ENCODE results near the gene TRAK1. TPM values are rescaled to one million over a fixed set of nuclear protein-coding genes. Genes with fewer than 3 reads are reported as not detected.
A peak's percentile ranks its signal among the peaks of the same experiment; 100 is the strongest.

TRAK1 gene
- total RNA-seq, 4 donors from 2014 or later: 37.4 to 89.5 (median 53.0) TPM

- 87 to 100% methylated on average over 3 of the region's 4 CpGs for WGBS, 2 donors (ENCODE audit: low coverage in 1 of 2)
- no peak for ATAC-seq
- Histone ChIP-seq H3K4me1 (peaks cover 0 to 41% (median 0%) of the 10 kb centered on the region in 3 donors), H3K27ac (no peak overlapping the region), H3K9me3 (no peaks in the 10 kb centered on the region), H3K4me3 (no peak overlapping the region), H3K27me3 (no peaks in the 10 kb centered on the region), H3K36me3 (peaks cover 3 to 68% of the 10 kb centered on the region in 2 donors)
- peak in 1 of 4 experiments; percentile 5 for TF ChIP-seq CTCF (IDR thresholded peaks at IDR 0.05)
- no peak for TF ChIP-seq POLR2AphosphoS5 (IDR thresholded peaks at IDR 0.05)
- TF ChIP-seq EP300 (IDR thresholded peaks at IDR 0.05): no peak
- TF ChIP-seq POLR2A (IDR thresholded peaks at IDR 0.05): no peak
Observed at GRCh38 chr3:42191443-42191747, 100.2 kb downstream of the TRAK1 start.

- peaks cover 0 to 41% (median 0%) of the 10 kb centered on the region in 3 donors for H3K4me1 ChIP-seq
- H3K36me3 ChIP-seq: peaks cover 3 to 69% of the 10 kb centered on the region in 2 donors
- no peak for ATAC-seq
Observed at GRCh38 chr3:42192334-42193200, 101.4 kb downstream of the TRAK1 start.

GRCh38 chr3:42194943-42195510 is 103.9 kb downstream of the TRAK1 start:
- Histone ChIP-seq H3K27me3 (no peaks in the 10 kb centered on the region), H3K36me3 (peaks cover 3 to 72% of the 10 kb centered on the region in 2 donors), H3K9me3 (no peaks in the 10 kb centered on the region), H3K27ac (no peak overlapping the region), H3K4me1 (peaks cover 0 to 20% (median 0%) of the 10 kb centered on the region in 3 donors), H3K4me3 (no peak overlapping the region)
- no peak for TF ChIP-seq CTCF (IDR thresholded peaks at IDR 0.05)
- TF ChIP-seq POLR2A (IDR thresholded peaks at IDR 0.05): no peak
- no peak for TF ChIP-seq POLR2AphosphoS5 (IDR thresholded peaks at IDR 0.05)
- no peak for TF ChIP-seq EP300 (IDR thresholded peaks at IDR 0.05)
- ATAC-seq: no peak
- WGBS, 2 donors (ENCODE audit: low coverage in 1 of 2): 79 to 80% methylated on average over 2 to 7 of the region's 7 CpGs

More at GRCh38 chr3:42192334-42193200, 101.4 kb downstream of the TRAK1 start:
- no peak for TF ChIP-seq POLR2AphosphoS5 (IDR thresholded peaks at IDR 0.05)
- no peak for TF ChIP-seq CTCF (IDR thresholded peaks at IDR 0.05)
- no peak for TF ChIP-seq POLR2A (IDR thresholded peaks at IDR 0.05)
- TF ChIP-seq EP300 (IDR thresholded peaks at IDR 0.05): no peak
- Histone ChIP-seq H3K27ac (no peak overlapping the region), H3K9me3 (no peaks in the 10 kb centered on the region), H3K4me3 (no peak overlapping the region), H3K27me3 (no peaks in the 10 kb centered on the region)
- 85 to 91% methylated on average over 4 to 8 of the region's 8 CpGs for WGBS, 2 donors (ENCODE audit: low coverage in 1 of 2)

GRCh38 chr3:42195879-42196330 is 104.7 kb downstream of the TRAK1 start:
- Histone ChIP-seq H3K4me1 (peaks cover 0 to 11% (median 0%) of the 10 kb centered on the region in 3 donors), H3K27ac (no peak overlapping the region), H3K27me3 (no peaks in the 10 kb centered on the region), H3K36me3 (peaks cover 3 to 81% of the 10 kb centered on the region in 2 donors), H3K4me3 (no peak overlapping the region), H3K9me3 (no peaks in the 10 kb centered on the region)
- TF ChIP-seq POLR2A (IDR thresholded peaks at IDR 0.05): no peak
- TF ChIP-seq EP300 (IDR thresholded peaks at IDR 0.05): no peak
- no peak for TF ChIP-seq CTCF (IDR thresholded peaks at IDR 0.05)
- no peak for TF ChIP-seq POLR2AphosphoS5 (IDR thresholded peaks at IDR 0.05)
- WGBS, 2 donors (ENCODE audit: low coverage in 1 of 2): 58 to 59% methylated on average over 4 of the region's 5 CpGs
- ATAC-seq: no peak
